Prostate gland (tissue), 2 donors: Measurements from ENCODE around the gene ZNF628.

Experiments
- CTCF ChIP-seq, 4 experiments: fragments of 200-600 bp in 2 of 4; fragments of 450-650 bp in 2 of 4; sonication (generic) in 2 of 4; IDR thresholded peaks; 1 replicate in 3 of 4; 2 replicates in 1 of 4; pipeline ENCODE4 v1.5.1; 2016 to 2019; ENCODE audit warnings: antibody characterized with exemption in 4 of 4, mild to moderate bottlenecking in 2 of 4, moderate library complexity in 2 of 4
- POLR2AphosphoS5 ChIP-seq: sonication (generic); formaldehyde crosslinking; IDR thresholded peaks from one replicate; pipeline ENCODE4 v1.6.1; 2017; ENCODE audit warnings: antibody characterized with exemption

GRCh38 chr19:55462722-55463121 lies 13.7 kb upstream of the ZNF628 start:
- TF ChIP-seq CTCF (IDR thresholded peaks at IDR 0.05) (no peak), POLR2AphosphoS5 (no peak)
